GM12801 (cell line): Measurements from ENCODE around the gene CORO7.

Experiments
- CTCF ChIP-seq: IDR thresholded peaks from one replicate; pipeline ENCODE4 v1.5.1; 2011; ENCODE audit warnings: control low read depth; ENCODE audit not compliant: insufficient read length; ENCODE audit errors: extremely low read depth

The CORO7 gene

GRCh38 chr16:4383591-4384444 is 32.6 kb downstream of the CORO7 start:
- TF ChIP-seq CTCF, result no peak

GRCh38 chr16:4382795-4383357 is 33.5 kb downstream of the CORO7 start:
- no peak for TF ChIP-seq CTCF

- TF ChIP-seq CTCF, result no peak
Observed at GRCh38 chr16:4381935-4382794, 34.2 kb downstream of the CORO7 start.

- TF ChIP-seq CTCF, result no peak
Observed at GRCh38 chr16:4381072-4381934, 35.1 kb downstream of the CORO7 start.

GRCh38 chr16:4380119-4381063 is 36.0 kb downstream of the CORO7 start:
- no peak for TF ChIP-seq CTCF

GRCh38 chr16:4378999-4379690 is 37.3 kb downstream of the CORO7 start:
- no peak for TF ChIP-seq CTCF
